Right ventricle myocardium superior (tissue), 1 donor: ENCODE measurements around the gene KIF26B. TPM values are rescaled to one million over a fixed set of nuclear protein-coding genes. Genes with fewer than 3 reads are reported as not detected.
"Not testable (repeated sequence)": the region's sequence is repeated elsewhere in the genome, so short reads cannot be mapped to it uniquely, and the experiment has no call there.

Source experiments
- ATAC-seq: fragments of 200-7000 bp; cut with Tn5 transposase; one replicate; pipeline ENCODE4 v1.9.1; 2020; ENCODE audit warnings: mild to moderate bottlenecking; ENCODE audit not compliant: poor library complexity
- DNase-seq: peaks from one replicate; pipeline ENCODE4 v3.0.0-alpha.2; 2020
- intact Hi-C: fragments of 100-400 bp; cut with DNase I; formaldehyde crosslinking; loops from one replicate; pipeline ENCODE4 v1.11.2; 2022
- total RNA-seq: library from RNA; stranded (reverse); fragmentation: NEBNext Ultra II Directional; extraction: Animal tissue kit (Norgen Biotek cat#: 25700); gene quantifications from one replicate; pipeline ENCODE4 v1.2.1, GENCODE V29; 2021
- donor health status: DM: no; HTN: yes; CAD: no; lungs with severe emphysema.

KIF26B gene
- total RNA-seq, 1 donor from 2014 or later: 2.4 TPM

- no peak for DNase-seq
- intact Hi-C loops: no loop called here
- ATAC-seq: no peak
These were observed 540.0 kb downstream of the KIF26B start for GRCh38 chr1:245694753-245695195.

DNA sequence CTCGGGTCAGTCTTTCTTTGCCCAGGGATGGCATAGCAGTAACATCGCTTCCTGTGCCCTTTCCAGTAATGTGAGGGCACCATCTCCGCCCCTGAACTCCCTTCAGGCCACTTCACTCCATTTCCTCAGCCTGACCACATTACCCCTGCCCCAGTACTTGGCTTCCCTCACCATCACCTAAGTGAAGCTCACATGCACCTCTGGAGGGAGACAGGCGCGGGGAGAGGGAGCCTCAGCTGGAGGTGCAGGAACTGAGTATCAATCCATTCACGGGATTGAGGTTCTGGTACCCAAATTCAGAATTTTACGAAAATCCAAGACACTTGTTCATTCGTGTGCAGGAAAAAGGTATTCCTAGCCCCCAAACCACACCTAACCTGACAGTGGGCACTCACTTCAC is 540.4 kb downstream of the KIF26B start:
- ATAC-seq (no peak), DNase-seq (no peak)
- intact Hi-C loops: no loop called here

DNA sequence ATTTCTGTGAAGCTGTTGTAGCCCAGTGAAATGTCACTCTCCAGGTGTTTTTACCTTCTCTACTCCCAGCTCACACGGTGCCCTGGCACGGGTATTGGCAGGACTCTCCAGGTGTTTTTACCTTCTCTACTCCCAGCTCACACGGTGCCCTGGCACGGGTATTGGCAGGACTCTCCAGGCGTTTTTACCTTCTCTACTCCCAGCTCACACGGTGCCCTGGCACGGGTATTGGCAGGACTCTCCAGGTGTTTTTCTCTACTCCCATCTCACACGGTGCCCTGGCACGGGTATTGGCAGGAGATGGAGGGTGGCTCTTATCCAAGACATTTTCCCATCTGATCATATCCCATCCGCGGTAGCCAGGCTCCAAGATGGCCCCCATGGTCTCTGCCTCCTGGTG is 540.9 kb downstream of the KIF26B start:
- intact Hi-C loops, ATAC-seq, DNase-seq: not testable (repeated sequence)

GRCh38 chr1:245698116-245698515 is 543.3 kb downstream of the KIF26B start:
- no peak for ATAC-seq
- intact Hi-C loops: no loop called here
- no peak for DNase-seq

DNA sequence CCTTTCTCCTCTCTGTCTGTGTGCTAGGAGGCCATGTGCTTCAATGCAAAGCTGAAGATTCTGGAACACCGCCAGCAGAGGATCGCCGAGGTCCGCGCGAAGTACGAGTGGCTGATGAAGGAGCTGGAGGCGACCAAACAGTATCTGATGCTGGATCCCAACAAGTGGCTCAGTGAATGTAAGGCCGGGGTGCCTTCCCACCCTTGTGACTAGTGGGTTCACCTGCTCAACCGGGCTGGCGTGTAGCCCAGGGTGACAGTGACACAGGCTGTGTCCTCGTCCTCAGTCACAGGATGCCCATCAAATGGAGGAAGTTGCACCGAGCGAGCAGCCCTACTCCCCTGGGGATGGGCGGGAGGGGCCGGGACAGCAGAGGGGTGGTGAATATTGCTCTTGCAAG is 544.1 kb downstream of the KIF26B start:
- DNase-seq (no peak), ATAC-seq (no peak)
- intact Hi-C loops: no loop called here

- intact Hi-C loops: no loop called here
- no peak for DNase-seq
These were observed 545.8 kb downstream of the KIF26B start for GRCh38 chr1:245700631-245701030.

GRCh38 chr1:245701631-245702030 is 546.8 kb downstream of the KIF26B start:
- DNase-seq: no peak
- no peak for ATAC-seq
- intact Hi-C loops: no loop called here

More at GRCh38 chr1:245700631-245701030, 545.8 kb downstream of the KIF26B start:
- no peak for ATAC-seq

- intact Hi-C loops: no loop called here
- DNase-seq: no peak
- no peak for ATAC-seq
These were observed 547.6 kb downstream of the KIF26B start for GRCh38 chr1:245702346-245702745.

- ATAC-seq (no peak), DNase-seq (no peak)
- intact Hi-C loops: no loop called here
These were observed 549.6 kb downstream of the KIF26B start for GRCh38 chr1:245704341-245704740.

- intact Hi-C loops: no loop called here
- ATAC-seq: no peak
These were observed 550.0 kb downstream of the KIF26B start for GRCh38 chr1:245704765-245705164.

GRCh38 chr1:245707941-245708340 is 553.2 kb downstream of the KIF26B start:
- DNase-seq (no peak), ATAC-seq (no peak)
- intact Hi-C loops: no loop called here

More at GRCh38 chr1:245704765-245705164, 550.0 kb downstream of the KIF26B start:
- DNase-seq: no peak

- intact Hi-C loops: no loop called here
- ATAC-seq (no peak), DNase-seq (no peak)
These were observed 556.4 kb downstream of the KIF26B start for GRCh38 chr1:245710961-245711903.

DNA sequence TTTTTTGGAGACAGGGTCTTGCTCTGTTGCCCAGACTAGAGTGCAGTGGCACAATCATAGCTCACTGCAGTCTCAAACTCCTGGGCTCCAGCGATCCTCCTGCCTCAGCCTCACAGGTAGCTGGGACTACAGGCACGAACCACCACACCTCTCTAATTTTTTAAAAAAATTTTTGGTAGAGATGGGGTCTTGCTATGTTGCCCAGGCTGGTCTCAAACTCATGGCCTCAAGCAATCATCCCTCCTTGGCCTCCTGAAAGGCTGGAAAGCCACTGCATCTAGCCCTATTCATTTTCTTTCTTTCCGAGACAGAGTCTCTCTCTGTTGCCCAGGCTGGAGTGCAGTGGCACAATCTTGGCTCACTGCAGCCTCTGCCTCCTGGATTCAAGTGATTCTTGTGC is 559.2 kb downstream of the KIF26B start:
- DNase-seq, intact Hi-C loops, ATAC-seq: not testable (repeated sequence)

DNA sequence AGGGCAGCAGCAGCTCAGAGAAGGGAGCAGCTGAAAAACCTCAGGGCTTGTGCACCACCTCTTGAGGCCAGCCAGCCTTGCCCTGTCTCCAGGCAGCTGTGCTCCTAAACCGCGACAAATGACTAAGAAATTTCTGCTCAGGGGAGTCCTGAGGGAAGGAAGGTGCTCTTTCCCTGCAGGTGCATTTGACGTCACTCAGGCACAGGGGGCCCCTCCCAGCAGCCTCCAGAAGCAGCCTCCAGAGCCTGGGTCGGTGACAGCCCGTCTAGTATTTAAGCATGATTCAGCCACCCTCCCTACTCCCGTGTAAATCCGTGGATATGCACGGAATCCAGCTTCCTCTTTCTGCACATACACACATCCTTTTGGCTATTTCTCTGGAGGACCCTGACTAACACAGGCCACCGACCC is 560.5 kb downstream of the KIF26B start:
- intact Hi-C loops: no loop called here
- ATAC-seq (no peak), DNase-seq (no peak)

GRCh38 chr1:245715970-245716369 is 561.2 kb downstream of the KIF26B start:
- ATAC-seq (no peak), DNase-seq (no peak)
- intact Hi-C loops: no loop called here

DNA sequence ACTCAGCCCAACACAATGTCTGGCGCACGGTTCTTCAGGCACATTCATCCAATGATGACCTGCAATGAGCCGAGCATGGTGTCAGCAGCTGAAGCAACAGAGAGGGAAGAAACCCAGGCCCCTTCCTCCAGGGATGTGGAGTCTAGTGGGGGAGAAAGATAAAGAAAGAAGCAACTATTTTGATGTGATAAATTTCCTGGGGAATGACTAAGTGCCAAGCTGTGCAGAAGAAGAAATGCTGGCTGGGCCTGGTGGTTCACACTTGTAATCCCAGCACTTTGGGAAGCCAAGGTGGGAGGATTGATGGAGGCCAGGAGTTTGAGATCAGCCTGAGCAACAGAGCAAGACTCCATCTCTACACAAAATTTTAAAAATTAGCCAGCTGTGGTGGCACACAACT is 561.8 kb downstream of the KIF26B start:
- ATAC-seq: no peak
- intact Hi-C loops: no loop called here

GRCh38 chr1:245717611-245718010 is 562.8 kb downstream of the KIF26B start:
- DNase-seq: no peak
- ATAC-seq: no peak
- intact Hi-C loops: no loop called here

More for the DNA sequence above, 561.8 kb downstream of the KIF26B start:
- no peak for DNase-seq

GRCh38 chr1:245718123-245718522 is 563.3 kb downstream of the KIF26B start:
- intact Hi-C loops: no loop called here
- DNase-seq (no peak), ATAC-seq (no peak)

GRCh38 chr1:245718951-245719350 is 564.2 kb downstream of the KIF26B start:
- intact Hi-C loops: no loop called here
- DNase-seq (no peak), ATAC-seq (no peak)

- ATAC-seq (no peak), DNase-seq (no peak)
- intact Hi-C loops: no loop called here
These were observed 566.7 kb downstream of the KIF26B start for GRCh38 chr1:245721488-245721887.
